ENCODE data around the gene FHOD3.

FHOD3 gene

DNA sequence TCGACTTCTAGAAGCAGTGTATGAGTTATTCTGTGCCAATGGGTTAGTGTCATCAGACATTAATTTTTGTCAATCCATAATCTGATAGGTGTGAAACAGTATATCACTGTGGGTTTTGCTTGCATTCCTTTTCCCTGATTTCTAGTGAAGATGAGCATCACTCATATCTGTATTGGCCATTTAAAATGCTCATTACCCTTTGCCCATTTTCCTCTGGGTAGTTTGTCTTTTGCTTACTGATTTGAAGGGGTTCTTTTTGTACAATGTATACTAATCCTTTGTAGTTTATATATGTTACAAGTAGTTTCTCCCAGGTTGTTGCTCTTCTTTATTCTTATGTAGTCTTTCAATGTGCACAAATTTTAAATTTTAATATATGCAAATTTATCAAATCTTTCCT, 379.1 kb downstream of the FHOD3 start:
- TF ChIP-seq POLR2AphosphoS5 (IDR thresholded peaks at IDR 0.05; ENCODE audit: low read depth, low read length) = no peak
- TF ChIP-seq REST (IDR thresholded peaks at IDR 0.05; ENCODE audit: insufficient read depth in 1 of 2, low read depth in 2 of 2, low read length in 2 of 2) = no peak
- TF ChIP-seq TAF1 (IDR thresholded peaks at IDR 0.05; ENCODE audit: borderline replicate concordance, insufficient read depth, low read length) = no peak
- TF ChIP-seq FOXP2 (optimal IDR thresholded peaks at IDR 0.05; ENCODE audit: borderline replicate concordance, extremely low read depth, extremely low read length, insufficient read depth) = no peak
- TF ChIP-seq SIN3A (IDR thresholded peaks at IDR 0.05; ENCODE audit: borderline replicate concordance, insufficient read depth, low read length) = no peak

DNA sequence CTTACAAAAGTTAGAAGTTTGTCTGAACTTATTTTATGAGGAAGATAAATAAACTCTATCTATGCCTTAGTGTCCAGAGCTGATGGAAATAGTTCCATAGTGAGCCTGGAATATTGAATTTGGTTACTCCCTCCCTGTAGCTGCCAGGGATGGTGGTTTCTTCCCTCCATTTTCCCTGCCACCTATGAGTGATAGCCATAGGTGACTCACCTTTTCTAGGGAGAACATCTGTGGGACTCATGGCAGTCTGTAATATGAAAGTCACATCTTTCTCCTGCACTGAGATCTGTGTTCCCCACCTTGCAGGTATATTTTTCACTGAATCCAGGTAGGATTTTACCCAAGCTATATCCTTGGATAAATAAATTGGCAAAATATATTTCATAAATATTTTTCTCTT, 382.5 kb downstream of the FHOD3 start:
- TF ChIP-seq FOXP2 (optimal IDR thresholded peaks at IDR 0.05; ENCODE audit: borderline replicate concordance, extremely low read depth, extremely low read length, insufficient read depth) = no peak
- TF ChIP-seq SIN3A (IDR thresholded peaks at IDR 0.05; ENCODE audit: borderline replicate concordance, insufficient read depth, low read length) = no peak
- no peak for TF ChIP-seq REST (IDR thresholded peaks at IDR 0.05; ENCODE audit: insufficient read depth in 1 of 2, low read depth in 2 of 2, low read length in 2 of 2)
- no peak for TF ChIP-seq POLR2AphosphoS5 (IDR thresholded peaks at IDR 0.05; ENCODE audit: low read depth, low read length)
- no peak for TF ChIP-seq TAF1 (IDR thresholded peaks at IDR 0.05; ENCODE audit: borderline replicate concordance, insufficient read depth, low read length)

- TF ChIP-seq POLR2AphosphoS5 (IDR thresholded peaks at IDR 0.05; ENCODE audit: low read depth, low read length) (no peak), FOXP2 (optimal IDR thresholded peaks at IDR 0.05; ENCODE audit: borderline replicate concordance, extremely low read depth, extremely low read length, insufficient read depth) (no peak), REST (IDR thresholded peaks at IDR 0.05; ENCODE audit: insufficient read depth in 1 of 2, low read depth in 2 of 2, low read length in 2 of 2) (no peak), TAF1 (IDR thresholded peaks at IDR 0.05; ENCODE audit: borderline replicate concordance, insufficient read depth, low read length) (no peak), SIN3A (IDR thresholded peaks at IDR 0.05; ENCODE audit: borderline replicate concordance, insufficient read depth, low read length) (no peak)
Measured at GRCh38 chr18:36685580-36685979, 388.1 kb downstream of the FHOD3 start.

- TF ChIP-seq SIN3A (IDR thresholded peaks at IDR 0.05; ENCODE audit: borderline replicate concordance, insufficient read depth, low read length) = no peak
Measured at GRCh38 chr18:36688020-36688965, 390.8 kb downstream of the FHOD3 start.

- no peak for TF ChIP-seq SIN3A (IDR thresholded peaks at IDR 0.05; ENCODE audit: borderline replicate concordance, insufficient read depth, low read length)
- TF ChIP-seq POLR2AphosphoS5 (IDR thresholded peaks at IDR 0.05; ENCODE audit: low read depth, low read length) = no peak
- TF ChIP-seq REST (IDR thresholded peaks at IDR 0.05; ENCODE audit: insufficient read depth in 1 of 2, low read depth in 2 of 2, low read length in 2 of 2) = no peak
- TF ChIP-seq FOXP2 (optimal IDR thresholded peaks at IDR 0.05; ENCODE audit: borderline replicate concordance, extremely low read depth, extremely low read length, insufficient read depth) = no peak
- TF ChIP-seq TAF1 (IDR thresholded peaks at IDR 0.05; ENCODE audit: borderline replicate concordance, insufficient read depth, low read length) = no peak
Measured at GRCh38 chr18:36692371-36692770, 394.9 kb downstream of the FHOD3 start.

Data from PFSK-1 (cell line).